Loucy (cell line): ENCODE measurements around the gene SH3BP5.

Source experiments
- H2AFZ ChIP-seq: fragments of 200-600 bp; sonication (generic); 2 replicates; pipeline ENCODE4 v1.6.0; 2016; ENCODE audit warnings: antibody characterized with exemption, mild to moderate bottlenecking, low read length, moderate library complexity
- H3F3A ChIP-seq: fragments of 200-600 bp; 2 replicates; pipeline ENCODE4 v1.6.0; 2016; ENCODE audit warnings: antibody characterized with exemption, low read depth, mild to moderate bottlenecking
- H3K27me3 ChIP-seq: fragments of 200-600 bp; sonication (generic); 2 replicates; pipeline ENCODE4 v1.6.1; 2014; ENCODE audit warnings: low read length, mild to moderate bottlenecking; ENCODE audit not compliant: insufficient read depth, poor library complexity, severe bottlenecking
- H3K36me3 ChIP-seq: fragments of 200-600 bp; sonication (generic); 2 replicates; pipeline ENCODE4 v1.6.1; 2016; ENCODE audit warnings: low read length; ENCODE audit not compliant: insufficient read depth
- H3K4me1 ChIP-seq: fragments of 200-600 bp; sonication (generic); 2 replicates; pipeline ENCODE4 v1.5.1; 2014; ENCODE audit warnings: low read length, mild to moderate bottlenecking; ENCODE audit not compliant: insufficient read depth, poor library complexity, severe bottlenecking
- H3K4me2 ChIP-seq: fragments of 200-600 bp; sonication (generic); 2 replicates; pipeline ENCODE4 v1.6.0; 2014; ENCODE audit warnings: antibody characterized with exemption, low read length, low read depth, mild to moderate bottlenecking; ENCODE audit not compliant: poor library complexity, severe bottlenecking
- H3K4me3 ChIP-seq: fragments of 200-600 bp; sonication (generic); 2 replicates; pipeline ENCODE4 v1.5.1; 2014; ENCODE audit warnings: low read length, mild to moderate bottlenecking, mixed read lengths; ENCODE audit not compliant: poor library complexity, severe bottlenecking
- H3K79me2 ChIP-seq: fragments of 200-600 bp; sonication (generic); 2 replicates; pipeline ENCODE4 v1.6.1; 2014; ENCODE audit warnings: low read length; ENCODE audit not compliant: insufficient read depth
- H3K9ac ChIP-seq: fragments of 200-600 bp; sonication (generic); 2 replicates; pipeline ENCODE4 v1.6.0; 2014; ENCODE audit warnings: mild to moderate bottlenecking, low read depth, low read length, moderate library complexity; ENCODE audit not compliant: poor library complexity, severe bottlenecking
- H3K9me2 ChIP-seq: fragments of 200-600 bp; sonication (generic); replicated peaks from 2 replicates; pipeline ENCODE4 v1.6.1; 2016; ENCODE audit warnings: low read depth, low read length, mixed read lengths
- H3K9me3 ChIP-seq: fragments of 200-600 bp; sonication (generic); 2 replicates; pipeline ENCODE4 v1.6.1; 2014; ENCODE audit warnings: mild to moderate bottlenecking, antibody characterized with exemption, low read length, low read depth; ENCODE audit not compliant: insufficient read depth
- H4K20me1 ChIP-seq: fragments of 200-600 bp; sonication (generic); 2 replicates; pipeline ENCODE4 v1.6.0; 2014; ENCODE audit warnings: antibody characterized with exemption, low read length, mild to moderate bottlenecking; ENCODE audit not compliant: insufficient read depth, poor library complexity, severe bottlenecking
- EZH2phosphoT487 ChIP-seq: fragments of 200-600 bp; IDR thresholded peaks from 2 replicates; pipeline ENCODE4 v1.6.1; 2018; ENCODE audit warnings: antibody characterized with exemption, mild to moderate bottlenecking, moderate library complexity, borderline replicate concordance
- TF ChIP-seq, protein P1 (sequence below): fragments of 200-600 bp; sonication (generic); conservative IDR thresholded peaks from 2 replicates; pipeline ENCODE4 v1.5.1; 2014; ENCODE audit warnings: mild to moderate bottlenecking, antibody characterized with exemption, low read length

The SH3BP5 gene

DNA sequence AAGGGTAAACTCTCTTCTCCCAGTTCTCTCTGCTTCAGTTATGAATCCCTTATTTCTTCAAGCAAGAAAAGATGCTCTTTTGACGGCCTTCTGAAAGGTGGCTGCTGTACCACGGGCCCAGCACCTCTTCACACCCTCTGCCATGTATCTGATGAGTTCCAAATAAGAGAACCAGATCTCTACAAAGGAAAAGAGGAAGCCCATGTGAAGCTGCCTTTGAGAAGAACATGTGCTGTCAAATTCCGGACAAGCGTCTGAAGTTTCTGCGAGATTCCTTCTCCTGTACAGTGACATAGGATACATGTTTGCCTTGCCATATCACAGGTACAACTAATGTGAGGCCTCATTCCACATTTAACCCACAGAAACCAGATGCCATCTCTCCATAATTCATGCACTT, 59.2 kb downstream of the SH3BP5 start:
- TF ChIP-seq, protein P1, sequence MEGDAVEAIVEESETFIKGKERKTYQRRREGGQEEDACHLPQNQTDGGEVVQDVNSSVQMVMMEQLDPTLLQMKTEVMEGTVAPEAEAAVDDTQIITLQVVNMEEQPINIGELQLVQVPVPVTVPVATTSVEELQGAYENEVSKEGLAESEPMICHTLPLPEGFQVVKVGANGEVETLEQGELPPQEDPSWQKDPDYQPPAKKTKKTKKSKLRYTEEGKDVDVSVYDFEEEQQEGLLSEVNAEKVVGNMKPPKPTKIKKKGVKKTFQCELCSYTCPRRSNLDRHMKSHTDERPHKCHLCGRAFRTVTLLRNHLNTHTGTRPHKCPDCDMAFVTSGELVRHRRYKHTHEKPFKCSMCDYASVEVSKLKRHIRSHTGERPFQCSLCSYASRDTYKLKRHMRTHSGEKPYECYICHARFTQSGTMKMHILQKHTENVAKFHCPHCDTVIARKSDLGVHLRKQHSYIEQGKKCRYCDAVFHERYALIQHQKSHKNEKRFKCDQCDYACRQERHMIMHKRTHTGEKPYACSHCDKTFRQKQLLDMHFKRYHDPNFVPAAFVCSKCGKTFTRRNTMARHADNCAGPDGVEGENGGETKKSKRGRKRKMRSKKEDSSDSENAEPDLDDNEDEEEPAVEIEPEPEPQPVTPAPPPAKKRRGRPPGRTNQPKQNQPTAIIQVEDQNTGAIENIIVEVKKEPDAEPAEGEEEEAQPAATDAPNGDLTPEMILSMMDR, result no peak
- no peak for TF ChIP-seq EZH2phosphoT487
- peaks cover 63% of the 10 kb centered on the region for H3K4me1 ChIP-seq
- H3K9ac ChIP-seq, result no peak overlapping the region
- H3K4me3 ChIP-seq, result no peak overlapping the region
- H3K9me2 ChIP-seq, result no peaks in the 10 kb centered on the region
- H4K20me1 ChIP-seq, result no peaks in the 10 kb centered on the region
- no peaks in the 10 kb centered on the region for H3K9me3 ChIP-seq
- peaks cover 12% of the 10 kb centered on the region; the same call in 1 of the 2 replicates for H3K36me3 ChIP-seq
- no peaks in the 10 kb centered on the region for H3K27me3 ChIP-seq
- H3K4me2 ChIP-seq, result no peak overlapping the region
- H3F3A ChIP-seq, result no peaks in the 10 kb centered on the region
- peaks cover 29% of the 10 kb centered on the region; the same call in 1 of the 2 replicates for H3K79me2 ChIP-seq
- H2AFZ ChIP-seq, result no peak overlapping the region

- no peak overlapping the region for H3K9ac ChIP-seq
- peaks cover 14% of the 10 kb centered on the region; the same call in 1 of the 2 replicates for H3K36me3 ChIP-seq
Measured at GRCh38 chr3:15272426-15273196, 59.8 kb downstream of the SH3BP5 start.

GRCh38 chr3:15271785-15272381, 60.5 kb downstream of the SH3BP5 start:
- Histone ChIP-seq H3K9ac (no peak overlapping the region), H3K4me3 (peak overlapping the region; percentile 49), H3K4me2 (peak overlapping the region; percentile 75), H3K4me1 (peaks cover 59% of the 10 kb centered on the region), H3K36me3 (peaks cover 21% of the 10 kb centered on the region; the same call in 1 of the 2 replicates), H3K9me3 (no peaks in the 10 kb centered on the region), H3K9me2 (no peaks in the 10 kb centered on the region), H3K27me3 (no peaks in the 10 kb centered on the region), H3F3A (no peaks in the 10 kb centered on the region), H2AFZ (no peak overlapping the region), H3K79me2 (peaks cover 17% of the 10 kb centered on the region; the same call in 1 of the 2 replicates), H4K20me1 (no peaks in the 10 kb centered on the region)
- TF ChIP-seq EZH2phosphoT487, result peak; percentile 38; the same call in 1 of the 2 replicates
- TF ChIP-seq, protein P1, result no peak

More at GRCh38 chr3:15272426-15273196, 59.8 kb downstream of the SH3BP5 start:
- peak overlapping the region; percentile 75 for H3K4me2 ChIP-seq
- H4K20me1 ChIP-seq, result no peaks in the 10 kb centered on the region
- H3K4me1 ChIP-seq, result peaks cover 60% of the 10 kb centered on the region
- no peaks in the 10 kb centered on the region for H3K9me2 ChIP-seq
- TF ChIP-seq, protein P1, result 0 out of 2 replicates have a peak, but pooled peaks have one; percentile 13
- no peak for TF ChIP-seq EZH2phosphoT487
- H3K79me2 ChIP-seq, result peaks cover 23% of the 10 kb centered on the region; the same call in 1 of the 2 replicates
- no peaks in the 10 kb centered on the region for H3K9me3 ChIP-seq
- no peak overlapping the region for H2AFZ ChIP-seq
- peak overlapping the region; percentile 49 for H3K4me3 ChIP-seq
- no peaks in the 10 kb centered on the region for H3K27me3 ChIP-seq
- H3F3A ChIP-seq, result no peaks in the 10 kb centered on the region
